ENCODE measurements around the gene STAP2.

The STAP2 gene

GRCh38 chr19:4370418-4371041 lies 31.9 kb upstream of the STAP2 start:
- DNase-seq: no peak

GRCh38 chr19:4369888-4370260 lies 31.2 kb upstream of the STAP2 start:
- DNase-seq: peak; percentile 85

- DNase-seq: peak; percentile 92
These were observed 30.7 kb upstream of the STAP2 start for GRCh38 chr19:4369109-4369887.

GRCh38 chr19:4368128-4368820 lies 29.6 kb upstream of the STAP2 start:
- peak; percentile 23 for DNase-seq

GRCh38 chr19:4367781-4368127 lies 29.1 kb upstream of the STAP2 start:
- no peak for DNase-seq

GRCh38 chr19:4367336-4367723 lies 28.7 kb upstream of the STAP2 start:
- no peak for DNase-seq

- no peak for DNase-seq
These were observed 28.2 kb upstream of the STAP2 start for GRCh38 chr19:4366666-4367335.

GRCh38 chr19:4365791-4366665 lies 27.4 kb upstream of the STAP2 start:
- DNase-seq: no peak

GRCh38 chr19:4365341-4365740 lies 26.7 kb upstream of the STAP2 start:
- no peak for DNase-seq

GRCh38 chr19:4363571-4364304 lies 25.1 kb upstream of the STAP2 start:
- no peak for DNase-seq

- DNase-seq: peak; percentile 22
These were observed 24.4 kb upstream of the STAP2 start for GRCh38 chr19:4362831-4363545.

GRCh38 chr19:4362101-4362828 lies 23.6 kb upstream of the STAP2 start:
- DNase-seq: no peak

GRCh38 chr19:4361152-4362046 lies 22.8 kb upstream of the STAP2 start:
- no peak for DNase-seq

- no peak for DNase-seq
These were observed 22.1 kb upstream of the STAP2 start for GRCh38 chr19:4360641-4361151.

GRCh38 chr19:4360081-4360569 lies 21.5 kb upstream of the STAP2 start:
- DNase-seq: no peak

- no peak for DNase-seq
These were observed 21.0 kb upstream of the STAP2 start for GRCh38 chr19:4359627-4360000.

- no peak for DNase-seq
These were observed 20.3 kb upstream of the STAP2 start for GRCh38 chr19:4358709-4359626.

- no peak for DNase-seq
These were observed 19.3 kb upstream of the STAP2 start for GRCh38 chr19:4357921-4358326.

Measured in activated CD4-positive, alpha-beta T cell treated with anti-CD3 and anti-CD28 coated beads, Interleukin-10, Interleukin-2, amounts not matched to agents 100 ng/mL and 50 ng/mL, durations not matched to agents 16 hours and 8 hours (primary cell).